GM18868 (cell line): Measurements from ENCODE around the gene POLR3G.

ENCODE experiments used
- ATAC-seq: cut with Tn5 transposase; IDR thresholded peaks from one replicate; pipeline ENCODE4 v1.9.1; 2021; ENCODE audit warnings: mild to moderate bottlenecking, moderate library complexity; ENCODE audit not compliant: unreplicated experiment

POLR3G gene, protein sequence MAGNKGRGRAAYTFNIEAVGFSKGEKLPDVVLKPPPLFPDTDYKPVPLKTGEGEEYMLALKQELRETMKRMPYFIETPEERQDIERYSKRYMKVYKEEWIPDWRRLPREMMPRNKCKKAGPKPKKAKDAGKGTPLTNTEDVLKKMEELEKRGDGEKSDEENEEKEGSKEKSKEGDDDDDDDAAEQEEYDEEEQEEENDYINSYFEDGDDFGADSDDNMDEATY

DNA sequence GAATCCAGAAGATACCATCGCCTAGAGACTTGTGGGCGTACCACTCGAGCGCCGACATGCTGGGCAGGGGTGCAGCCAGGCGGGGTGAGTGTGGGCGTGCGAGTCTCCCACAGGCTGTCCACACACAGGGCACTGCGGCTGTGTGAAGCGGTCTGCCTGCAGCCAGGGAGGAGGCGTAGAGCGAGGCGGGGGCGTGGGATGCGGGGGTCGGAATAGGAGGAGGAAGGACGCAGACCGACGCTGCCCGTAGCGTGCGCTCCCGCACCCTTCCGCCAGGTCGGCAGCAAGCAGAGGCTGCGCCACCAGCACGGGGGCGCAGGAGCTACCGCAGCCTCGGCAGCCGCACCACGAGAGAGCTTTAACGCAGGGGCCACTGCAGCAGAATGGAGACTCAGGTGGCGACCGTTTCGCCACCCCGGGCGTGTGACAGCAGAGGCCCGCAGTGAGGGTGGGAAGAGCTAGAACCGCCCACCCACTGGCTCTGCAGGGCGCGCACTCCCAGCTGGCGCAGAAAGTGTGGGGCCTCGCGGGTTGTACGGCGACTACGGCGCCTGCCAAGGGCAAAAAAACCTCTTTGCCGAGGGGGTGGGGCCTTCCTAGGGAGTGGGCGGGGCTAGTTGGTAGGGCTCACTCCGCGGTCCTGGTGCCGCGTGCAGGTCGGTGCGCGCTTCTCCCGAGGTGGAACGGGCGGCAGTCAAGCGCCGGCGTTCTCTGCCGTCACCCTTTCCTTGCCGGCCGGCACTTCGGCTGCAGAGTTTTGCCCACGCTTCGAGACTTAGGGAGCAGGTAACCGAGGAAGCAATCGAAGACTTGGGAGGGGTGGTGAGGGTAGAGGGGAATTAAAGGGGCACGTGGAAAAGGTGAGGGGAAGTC is at the start of gene POLR3G, which contains the start of gene MBLAC2:
Gene POLR3G (plus strand): TSS at position 630 of the 873 bp plus-strand sequence. CDS start 10,704 bp downstream, outside the sequence.
Gene MBLAC2 (minus strand): TSS at position 537 of the 873 bp plus-strand sequence. CDS start 479 bp downstream, at position 58.
- peak; percentile 83 for ATAC-seq

DNA sequence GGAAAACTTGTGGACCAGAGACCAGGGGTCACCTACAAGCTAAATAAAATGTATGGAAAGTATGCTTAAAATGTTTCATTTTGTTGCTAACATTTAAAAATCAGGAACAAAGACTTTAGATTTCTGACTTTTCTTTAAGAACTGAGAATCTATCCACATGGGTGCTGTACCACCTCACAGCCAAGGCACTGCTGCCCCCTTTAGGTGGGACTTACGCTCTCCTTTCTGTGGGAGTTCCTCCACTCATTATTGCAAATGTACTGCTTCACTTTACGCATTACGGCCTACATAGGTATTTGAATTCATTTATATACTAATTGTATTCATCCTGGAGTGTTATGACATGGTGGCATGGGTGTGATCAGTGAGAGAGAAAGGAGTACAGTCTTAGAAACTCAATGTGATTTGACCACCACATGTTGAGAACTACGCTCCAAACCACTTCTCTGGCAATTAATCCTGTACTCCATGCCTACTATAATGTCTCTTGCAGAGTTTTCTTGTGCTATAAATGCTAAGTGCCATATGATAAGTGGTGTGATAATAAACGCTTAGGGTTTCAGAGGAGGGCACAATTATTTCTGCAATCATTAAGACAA is 40.4 kb upstream of the POLR3G start:
- ATAC-seq: peak; percentile 69

DNA sequence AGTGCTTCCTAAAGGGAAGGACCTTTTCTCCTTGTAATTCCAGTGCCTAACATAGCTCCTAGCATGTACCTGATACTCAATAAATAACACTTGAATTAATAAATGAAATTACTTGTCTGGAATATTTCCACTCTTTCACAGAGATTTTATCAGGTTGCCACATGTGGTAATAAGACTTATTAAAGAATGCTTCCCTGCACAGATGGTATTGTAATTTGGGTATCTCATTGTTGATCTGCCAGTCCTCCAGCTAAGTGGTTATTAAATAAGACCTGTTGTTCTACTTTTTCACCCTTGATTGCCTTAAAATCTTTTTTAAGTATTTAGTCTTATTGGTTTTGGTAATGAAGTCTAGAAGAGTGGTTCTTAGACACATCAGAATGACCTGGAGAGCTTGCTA is 37.0 kb upstream of the POLR3G start:
- ATAC-seq: no peak

DNA sequence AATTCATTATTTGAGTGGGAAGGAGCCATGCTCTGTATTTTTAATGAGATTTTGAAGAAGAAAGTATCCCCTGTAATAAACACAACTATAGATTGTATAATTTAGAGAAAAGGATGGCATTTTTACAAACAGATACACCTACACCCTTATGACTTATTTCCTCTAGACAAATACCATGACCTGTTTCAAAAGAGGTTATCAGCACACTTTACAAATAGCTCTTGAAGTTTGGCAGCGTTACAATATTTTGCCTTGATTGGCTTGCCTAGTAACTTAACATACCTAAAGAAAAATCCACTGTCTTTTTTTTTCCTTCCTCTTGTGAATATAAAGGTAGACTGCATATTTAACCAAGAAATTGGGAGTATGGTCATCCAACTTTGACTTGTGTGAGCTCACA is 36.6 kb upstream of the POLR3G start:
- ATAC-seq: no peak

DNA sequence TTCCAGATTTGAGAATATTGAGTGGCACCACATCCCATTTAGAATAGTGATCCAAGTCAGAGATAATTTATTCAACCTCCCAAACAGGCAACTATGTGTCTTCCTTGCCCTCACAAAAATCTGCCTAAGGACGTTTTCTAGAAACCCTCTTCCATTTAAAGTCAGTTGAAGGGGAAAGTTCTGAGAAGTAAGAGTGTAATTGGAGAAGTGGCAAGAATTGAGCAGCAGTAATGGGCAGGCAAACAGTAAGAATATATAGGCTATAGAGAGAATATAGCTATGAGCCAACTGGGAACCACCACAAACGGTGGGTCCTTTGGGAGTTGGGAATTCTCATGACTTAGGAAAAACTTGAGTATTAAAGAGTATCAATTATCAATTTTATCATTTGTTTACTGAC is 34.0 kb upstream of the POLR3G start:
- no peak for ATAC-seq

DNA sequence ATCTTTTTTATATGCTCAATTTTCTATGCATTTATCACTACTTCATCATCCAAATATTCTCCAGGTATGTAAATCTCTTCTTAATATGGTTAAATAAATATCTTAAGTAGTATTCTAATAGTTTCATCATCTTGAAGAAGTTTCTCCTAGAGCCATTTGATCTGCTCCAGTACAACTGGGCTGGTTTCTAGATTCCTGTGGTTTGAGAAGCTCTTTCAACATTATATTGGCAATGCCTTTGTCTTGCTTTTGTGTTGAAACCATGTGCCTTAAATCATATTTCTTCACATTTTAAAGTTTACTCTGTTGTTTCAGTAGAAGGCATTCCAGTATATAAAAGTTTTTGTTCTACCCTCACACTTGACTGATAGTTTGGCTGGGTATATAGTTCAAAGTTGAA is 27.7 kb upstream of the POLR3G start:
- no peak for ATAC-seq

DNA sequence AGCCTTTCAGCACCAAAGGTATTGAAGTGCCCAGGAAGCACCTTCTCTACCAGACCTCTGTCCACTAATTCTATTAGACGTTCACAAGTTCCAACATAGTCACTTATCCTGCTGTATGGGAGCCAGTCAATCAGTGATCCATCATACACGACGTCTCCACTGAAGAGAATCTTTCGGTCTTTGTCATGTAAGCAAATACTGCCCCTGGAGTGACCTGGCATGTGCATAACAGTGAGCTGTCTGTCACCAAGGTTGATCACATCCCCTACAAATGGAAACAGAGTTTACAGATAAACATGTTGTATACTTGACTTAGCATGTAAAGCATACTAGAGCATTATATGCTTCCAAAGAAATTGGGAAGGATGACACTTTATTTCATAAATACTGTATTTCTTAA is 13.4 kb upstream of the POLR3G start:
- no peak for ATAC-seq

DNA sequence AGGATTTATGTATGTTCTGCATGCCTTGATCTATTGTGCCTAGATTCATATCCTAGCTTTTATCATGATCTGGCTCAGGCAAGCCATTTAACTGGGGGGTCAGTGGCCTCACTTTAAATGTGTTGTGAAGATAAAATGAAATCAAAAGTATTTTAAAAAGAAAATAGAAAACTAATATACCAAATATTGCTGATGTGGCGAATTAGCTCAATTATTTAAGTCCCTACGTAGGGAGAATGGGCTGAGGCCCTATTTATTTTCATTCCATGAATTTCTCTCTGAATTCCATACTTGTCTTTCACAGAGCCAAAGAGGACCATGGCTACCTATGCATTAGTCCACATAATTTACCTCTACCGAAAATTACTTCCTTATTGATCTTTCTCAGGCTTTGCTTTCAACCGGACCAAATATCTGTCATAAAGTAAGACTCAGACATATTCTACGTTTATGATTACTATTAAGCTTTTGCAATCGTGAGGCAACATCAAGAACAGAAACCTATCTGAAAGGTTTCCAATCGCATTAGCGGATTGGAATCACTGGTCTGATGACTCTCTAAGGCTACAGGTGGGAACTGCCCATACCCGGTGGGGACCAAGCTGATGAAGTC is 1.8 kb upstream of the POLR3G start:
- ATAC-seq: peak; percentile 8

DNA sequence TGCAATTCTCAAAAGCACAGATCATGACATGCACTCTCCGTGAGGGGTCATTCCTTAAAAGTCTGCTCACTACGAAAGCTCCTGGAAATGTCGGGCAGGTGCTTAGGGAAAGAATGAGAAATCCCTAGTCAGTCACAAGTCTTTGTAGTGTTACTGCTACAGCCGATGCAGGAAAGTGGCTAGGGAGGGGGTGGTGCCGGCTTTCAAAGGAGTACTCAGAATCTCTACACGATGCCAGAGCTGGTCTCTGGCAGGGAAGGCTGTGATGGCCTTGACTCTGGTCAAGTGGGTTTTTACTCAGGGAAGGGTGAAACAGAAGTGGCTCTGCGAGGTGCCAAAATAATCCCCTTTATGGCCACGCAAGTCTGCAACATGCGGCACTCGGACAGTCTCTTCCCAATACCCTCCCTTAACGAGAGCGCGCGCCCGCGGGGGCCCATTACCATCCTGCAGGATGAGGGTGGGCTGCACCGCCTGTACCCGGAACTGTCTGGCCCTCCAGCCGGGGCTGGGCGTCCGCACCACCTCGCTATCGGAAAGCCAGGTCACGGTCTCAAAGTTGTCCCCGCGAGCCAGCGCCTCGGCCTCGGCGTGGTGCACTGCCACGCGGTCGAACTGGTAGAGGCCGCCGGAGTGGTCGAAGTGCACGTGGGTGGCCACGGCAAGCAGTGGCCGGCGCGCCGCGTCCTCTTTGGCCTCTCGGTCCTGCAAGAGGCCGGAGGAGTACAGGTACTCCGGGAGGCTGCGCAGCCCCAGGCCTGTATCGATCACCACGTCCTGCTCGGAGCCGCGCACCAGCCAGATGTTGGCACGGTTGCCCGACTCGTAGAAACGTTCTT is 1.0 kb upstream of the POLR3G start:
- ATAC-seq: peak; percentile 8

DNA sequence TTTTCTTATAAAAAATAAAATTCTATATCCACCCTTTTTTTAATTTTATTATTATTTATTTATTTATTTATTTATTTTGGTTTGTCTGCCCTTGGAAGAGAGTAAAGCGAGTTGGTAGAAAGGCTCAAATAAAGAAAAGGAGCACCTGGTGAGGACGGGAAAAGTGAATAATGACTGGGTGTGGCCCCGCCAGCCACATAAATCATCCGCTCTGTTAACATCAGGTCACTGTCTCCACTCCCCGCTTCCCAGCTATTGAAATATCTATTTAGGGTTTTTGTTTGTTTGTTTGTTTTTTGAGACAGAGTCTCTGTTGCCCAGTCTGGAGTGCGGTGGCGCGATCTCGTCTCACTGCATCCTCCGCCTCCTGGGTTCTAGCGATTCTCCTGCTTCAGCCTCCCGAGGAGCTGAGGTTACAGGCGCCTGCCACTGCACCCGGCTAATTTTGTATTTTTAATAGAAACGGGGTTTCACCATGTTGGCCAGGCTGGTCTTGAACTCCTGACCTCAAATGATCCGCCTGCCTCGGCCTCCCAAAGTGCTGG is 844 bp downstream of the POLR3G start:
- no peak for ATAC-seq

DNA sequence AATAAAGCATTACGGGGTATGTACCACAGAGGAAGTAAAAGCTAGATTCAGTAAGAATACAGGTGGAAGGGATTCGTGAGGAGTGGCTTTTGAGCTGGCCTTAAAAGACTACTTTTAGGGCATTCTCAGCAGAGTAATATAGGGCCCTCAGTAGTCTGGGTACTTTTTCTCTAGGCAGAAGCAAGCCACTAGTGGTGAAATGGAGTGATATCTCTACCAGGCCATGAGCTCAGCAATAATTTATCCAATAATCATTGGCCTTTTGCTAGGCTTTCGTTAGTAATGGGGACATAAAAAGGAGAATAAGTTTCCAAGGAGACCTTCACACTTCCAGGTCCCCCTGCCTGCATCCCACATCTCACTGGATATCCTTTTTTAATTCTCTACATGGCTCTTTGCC is 1.7 kb downstream of the POLR3G start:
- ATAC-seq: no peak

DNA sequence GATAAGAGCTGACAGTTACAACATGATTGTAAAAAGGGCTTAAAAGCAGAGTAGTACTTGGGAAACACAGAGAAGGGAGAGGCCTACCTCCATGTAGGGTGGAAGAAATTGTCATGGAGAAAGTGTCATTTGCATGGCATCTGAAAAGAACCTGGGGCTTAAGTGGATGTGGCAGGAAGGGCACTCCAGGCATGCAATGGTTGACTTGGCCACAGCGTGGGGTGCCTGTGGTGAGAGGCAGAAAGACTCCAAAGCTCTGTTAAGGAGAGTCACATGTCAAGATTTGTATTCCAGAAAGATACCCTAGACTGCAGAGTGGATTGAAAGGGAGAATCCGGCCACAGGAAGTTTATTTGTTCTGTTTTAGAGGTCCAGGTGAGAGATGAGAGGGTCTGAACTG is 2.4 kb downstream of the POLR3G start:
- ATAC-seq: no peak

DNA sequence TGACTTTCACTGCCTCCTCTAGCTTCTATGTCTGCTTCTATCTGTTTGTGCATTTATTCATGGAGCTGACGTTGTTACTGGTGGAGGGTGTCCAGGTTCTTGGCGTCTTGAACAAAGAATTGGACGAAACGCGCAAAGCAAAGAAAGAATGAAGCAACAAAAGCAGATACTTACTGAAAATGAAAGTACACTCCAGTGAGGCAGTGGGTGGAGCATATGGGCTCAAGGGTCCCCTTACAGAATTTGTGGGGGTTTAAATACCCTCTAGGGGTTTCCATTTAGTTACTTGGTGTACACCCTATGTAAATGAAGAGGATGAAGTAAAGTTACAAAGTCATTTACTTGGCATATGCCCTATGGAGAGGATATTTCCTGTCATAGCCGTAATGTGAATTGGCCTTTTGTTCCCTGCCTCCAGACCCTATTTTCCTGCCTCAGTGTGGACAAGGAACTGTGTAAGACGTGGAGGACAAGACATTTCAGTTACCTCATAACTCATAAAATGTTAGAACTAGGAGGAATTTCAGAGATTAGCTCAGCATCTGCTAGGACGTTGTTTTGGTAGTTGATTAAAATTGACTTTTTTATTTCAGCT is 3.1 kb downstream of the POLR3G start:
- no peak for ATAC-seq

DNA sequence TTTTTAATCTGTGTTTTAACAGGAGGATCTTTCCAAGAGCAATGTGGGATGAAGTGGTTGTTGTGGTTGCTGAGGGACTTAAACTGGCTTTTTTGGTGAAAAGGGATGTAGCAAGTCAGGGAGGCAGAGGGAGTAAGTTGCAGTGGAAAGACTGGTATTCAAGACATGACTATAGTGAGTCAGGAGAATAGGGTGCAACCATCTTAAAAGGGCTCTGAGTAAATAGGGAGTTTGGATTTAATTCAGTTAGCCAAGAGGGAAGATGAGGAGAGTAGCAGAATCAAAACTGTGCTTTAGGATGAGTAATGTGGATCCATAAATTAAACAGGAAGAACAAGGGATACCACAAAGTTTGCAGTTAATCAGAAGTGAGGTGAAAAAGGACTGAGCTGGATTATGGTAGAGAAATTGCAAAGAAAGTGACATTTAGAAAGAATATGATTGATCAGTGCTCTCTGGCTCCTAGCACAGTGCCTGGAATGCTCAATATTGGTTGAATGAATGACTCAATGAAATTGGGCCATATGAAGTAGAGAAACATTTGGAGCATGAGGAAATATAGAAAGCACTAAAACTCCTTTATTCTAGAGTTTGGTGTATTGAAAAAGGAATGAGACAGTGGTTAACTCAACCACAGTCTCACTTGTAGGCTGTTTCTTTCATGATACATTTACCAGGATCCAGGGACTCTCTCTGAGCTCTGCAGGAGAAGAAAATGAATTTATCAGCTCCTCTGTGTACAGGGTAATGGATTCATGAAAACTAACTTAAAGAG is 5.1 kb downstream of the POLR3G start:
- ATAC-seq: no peak

DNA sequence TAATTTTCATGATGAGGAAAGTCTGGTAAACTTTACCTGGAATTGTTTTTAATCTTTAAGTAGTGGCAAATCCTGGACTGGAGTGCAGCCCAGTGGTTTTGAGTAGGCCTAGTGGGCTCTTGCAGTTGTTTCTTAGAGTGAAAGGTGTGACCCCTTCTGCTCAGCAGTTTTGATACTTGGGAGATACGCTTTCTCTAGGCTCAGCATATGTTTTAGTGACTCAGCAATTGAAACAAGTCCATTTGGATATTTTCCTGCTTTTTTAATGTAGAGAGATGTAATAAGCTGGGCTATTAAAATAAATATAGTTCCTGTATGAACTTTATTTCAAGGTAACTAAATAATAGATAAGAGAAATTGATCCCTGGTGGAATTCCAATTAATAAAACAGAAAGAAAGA is 6.0 kb downstream of the POLR3G start:
- no peak for ATAC-seq

DNA sequence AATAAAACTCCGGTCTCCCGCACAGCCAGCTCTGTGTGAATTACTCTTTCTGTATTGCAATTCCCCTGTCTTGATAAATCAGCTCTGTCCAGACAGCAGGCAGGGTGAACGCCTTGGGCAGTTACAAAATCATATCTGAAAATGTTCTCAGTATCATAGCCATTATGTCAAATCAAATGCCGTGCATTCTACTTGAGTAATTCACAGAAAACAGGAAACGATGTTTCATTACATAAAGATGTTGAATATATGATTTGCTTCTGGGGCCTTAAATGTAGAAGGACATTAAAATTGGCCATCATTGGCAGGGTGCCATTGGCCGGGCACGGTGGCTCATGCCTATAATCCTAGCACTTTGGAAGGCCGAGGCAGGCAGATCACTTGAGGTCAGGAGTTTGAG is 8.5 kb downstream of the POLR3G start:
- ATAC-seq: no peak

DNA sequence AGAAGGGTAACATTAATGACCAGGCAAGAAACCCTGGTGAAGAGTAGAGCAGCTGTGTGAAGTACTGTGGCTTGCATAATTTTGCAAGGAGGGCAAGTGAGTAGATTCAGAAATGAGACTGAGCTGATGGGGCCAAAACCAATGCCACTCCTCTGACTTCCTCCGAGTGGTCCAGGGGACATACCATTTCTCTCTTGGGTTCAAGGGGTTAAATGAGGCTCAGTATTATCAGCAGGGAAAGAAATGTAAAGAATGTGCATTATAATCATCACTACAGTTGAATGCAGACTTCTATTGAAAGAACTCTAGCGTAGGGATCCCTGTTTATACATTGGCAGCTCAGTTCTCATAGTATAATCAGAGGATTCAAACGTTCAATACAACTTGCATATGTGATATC is 9.9 kb downstream of the POLR3G start:
- ATAC-seq: no peak

DNA sequence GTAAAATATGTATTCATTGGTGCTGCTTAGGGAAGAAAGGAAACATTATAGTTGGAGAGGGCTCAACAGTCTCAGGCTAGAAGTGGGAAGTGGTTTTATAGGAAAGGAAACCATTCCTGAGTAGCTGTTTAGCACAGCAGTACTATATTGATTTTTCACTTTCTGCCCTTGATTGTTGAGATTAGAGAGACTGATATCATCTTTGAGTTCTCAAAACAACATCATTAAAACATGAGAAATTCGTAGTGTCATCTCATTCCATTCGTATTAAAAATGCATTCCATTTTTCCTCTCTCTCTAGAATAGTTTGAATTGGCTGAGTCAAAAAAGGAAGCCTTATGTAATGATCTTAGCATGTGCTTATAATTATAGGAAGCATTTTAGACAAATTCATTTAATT is 14.1 kb downstream of the POLR3G start:
- no peak for ATAC-seq

DNA sequence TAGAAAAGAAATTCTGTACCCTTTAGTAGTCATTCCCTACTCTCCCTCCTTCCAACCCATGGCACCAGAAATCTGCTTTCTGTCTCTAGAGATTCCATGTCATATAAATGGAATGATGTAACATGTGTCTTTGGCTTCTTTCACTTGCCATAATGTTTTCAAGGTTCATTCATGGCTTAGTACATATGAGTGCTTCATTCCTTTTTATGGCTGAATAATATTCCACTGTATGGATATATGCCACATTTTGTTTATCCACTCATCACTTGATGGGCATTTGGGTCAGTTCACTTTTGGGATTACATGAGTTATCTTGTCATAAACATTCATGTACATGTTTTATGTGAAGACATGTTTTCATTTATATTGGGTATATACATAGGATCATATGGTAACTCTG is 19.4 kb downstream of the POLR3G start:
- ATAC-seq: no peak
